H1 (cell line): ENCODE measurements around the gene CDC5L. TPM values are rescaled to one million over a fixed set of nuclear protein-coding genes. Genes with fewer than 3 reads are reported as not detected.
A peak's percentile ranks its signal among the peaks of the same experiment; 100 is the strongest.

Source experiments
- CTCF ChIA-PET: fragments of 300-600 bp; sonication (Branson Sonifier 250); formaldehyde crosslinking; loops from one replicate; lab custom pipeline; 2021; ENCODE audit not compliant: partially characterized antibody; lab: Charles Lee
- POLR2A ChIA-PET: fragments of 300-600 bp; sonication (Branson Sonifier 250); formaldehyde crosslinking; loops from one replicate; lab custom pipeline; 2021; ENCODE audit warnings: inconsistent platforms; ENCODE audit not compliant: partially characterized antibody; lab: Charles Lee
- DNase-seq, 2 experiments: peaks; one replicate each; pipeline versions ENCODE4 v3.0.0 to v3.0.0-alpha.2; 2010 to 2022; ENCODE audit warnings: low spot score in 2 of 2, low read depth in 1 of 2, mixed read lengths in 1 of 2
- FAIRE-seq: peaks from 2 replicates; lab custom pipeline; 2011; peaks lifted over from hg19 to GRCh38; lab: Jason Lieb, UNC
- H2AFZ ChIP-seq: 2 replicates; pipeline ENCODE4 v1.8.1; 2012; ENCODE audit warnings: low read length, inconsistent platforms
- H2AK5ac ChIP-seq: 2 replicates; pipeline ENCODE4 v1.6.1; 2013; ENCODE audit warnings: low read depth, low read length
- H2BK120ac ChIP-seq: replicated peaks from 2 replicates; pipeline ENCODE3; 2013; ENCODE audit warnings: low read depth, low read length, inconsistent platforms
- H2BK12ac ChIP-seq: 2 replicates; pipeline ENCODE4 v1.6.1; 2013; ENCODE audit warnings: low read depth, low read length
- H2BK15ac ChIP-seq: 2 replicates; pipeline ENCODE4 v1.6.1; 2013; ENCODE audit warnings: low read length
- H2BK20ac ChIP-seq: 2 replicates; pipeline ENCODE4 v1.6.1; 2013; ENCODE audit warnings: low read length
- H2BK5ac ChIP-seq: 2 replicates; pipeline ENCODE4 v1.6.1; 2013; ENCODE audit warnings: low read depth, low read length
- H3K14ac ChIP-seq: 2 replicates; pipeline ENCODE4 v1.6.1; 2013; ENCODE audit warnings: inconsistent platforms; ENCODE audit not compliant: insufficient read length
- H3K18ac ChIP-seq: 2 replicates; pipeline ENCODE4 v1.6.1; 2013; ENCODE audit warnings: low read length; ENCODE audit errors: extremely low read depth
- H3K23ac ChIP-seq: 2 replicates; pipeline ENCODE4 v1.6.1; 2013; ENCODE audit warnings: inconsistent platforms; ENCODE audit not compliant: insufficient read length
- H3K23me2 ChIP-seq: 2 replicates; pipeline ENCODE4 v1.6.1; 2013; ENCODE audit warnings: low read depth, low read length
- H3K27ac ChIP-seq: 2 replicates; pipeline ENCODE4 v1.6.1; 2011; ENCODE audit warnings: low read depth, low read length, inconsistent platforms
- H3K27me3 ChIP-seq, 4 experiments: replicated peaks in 1 of 4; 1 replicate in 1 of 4; 2 replicates in 3 of 4; pipeline versions ENCODE4 v1.6.1 to v1.8.1; 2011 to 2013; ENCODE audit warnings: low read length in 3 of 4, mild to moderate bottlenecking in 3 of 4, inconsistent platforms in 2 of 4, mixed read lengths in 2 of 4, moderate library complexity in 1 of 4; ENCODE audit not compliant: control insufficient read depth in 3 of 4, insufficient read depth in 3 of 4; ENCODE audit errors: extremely low read depth in 1 of 4
- H3K36me3 ChIP-seq, 4 experiments: 2 replicates each; pipeline versions ENCODE4 v1.6.1 to v1.8.1; 2011 to 2013; ENCODE audit warnings: mild to moderate bottlenecking in 4 of 4, low read length in 3 of 4, moderate library complexity in 2 of 4, control low read depth in 1 of 4, inconsistent platforms in 1 of 4; ENCODE audit not compliant: insufficient read depth in 4 of 4, control insufficient read depth in 2 of 4
- H3K4ac ChIP-seq: replicated peaks from 2 replicates; pipeline ENCODE3; 2013; ENCODE audit warnings: low read length, low read depth, mixed read lengths, inconsistent platforms; ENCODE audit not compliant: insufficient read length
- H3K4me1 ChIP-seq, 4 experiments: replicated peaks in 1 of 4; 1 replicate in 1 of 4; 2 replicates in 3 of 4; pipeline versions ENCODE4 v1.6.1 to v1.8.1; 2011 to 2013; ENCODE audit warnings: low read length in 3 of 4, inconsistent platforms in 2 of 4, mixed read lengths in 1 of 4; ENCODE audit not compliant: insufficient read depth in 4 of 4, control insufficient read depth in 3 of 4
- H3K4me2 ChIP-seq, 2 experiments: 2 replicates each; pipeline versions ENCODE4 v1.6.1 to v1.8.1; 2011 to 2013; ENCODE audit warnings: low read depth in 2 of 2, low read length in 2 of 2, control low read depth in 1 of 2, inconsistent platforms in 1 of 2, mild to moderate bottlenecking in 1 of 2; ENCODE audit not compliant: insufficient read depth in 1 of 2
- H3K4me3 ChIP-seq, 4 experiments: fragments of 200-600, 300-600 bp in 1 of 4; sonication (generic), shearing (Covaris generic), sonication (Bioruptor Twin) in 1 of 4; 2 replicates each; pipeline versions ENCODE4 v1.5.1 to v1.8.1; 2011 to 2016; ENCODE audit warnings: low read length in 4 of 4, low read depth in 3 of 4, control low read depth in 2 of 4, inconsistent platforms in 2 of 4, mild to moderate bottlenecking in 2 of 4, mixed read lengths in 1 of 4, moderate library complexity in 1 of 4; ENCODE audit not compliant: insufficient read depth in 2 of 4; ENCODE audit errors: extremely low read depth in 1 of 4
- H3K56ac ChIP-seq: replicated peaks from 2 replicates; pipeline ENCODE3; 2013; ENCODE audit warnings: low read depth, mild to moderate bottlenecking, mixed read lengths, low read length, inconsistent platforms; ENCODE audit not compliant: insufficient read length
- H3K79me1 ChIP-seq: 2 replicates; pipeline ENCODE4 v1.6.1; 2013; ENCODE audit warnings: low read depth, low read length, control low read depth
- H3K79me2 ChIP-seq, 2 experiments: 2 replicates each; pipeline versions ENCODE4 v1.6.1 to v1.8.1; 2012 to 2013; ENCODE audit warnings: low read length in 2 of 2, mild to moderate bottlenecking in 2 of 2, inconsistent platforms in 1 of 2; ENCODE audit not compliant: insufficient read depth in 2 of 2, control insufficient read depth in 1 of 2
- H3K9ac ChIP-seq, 4 experiments: replicated peaks in 1 of 4; 1 replicate in 1 of 4; 2 replicates in 3 of 4; pipeline versions ENCODE4 v1.6.1 to v1.8.1; 2011 to 2013; ENCODE audit warnings: low read depth in 3 of 4, low read length in 3 of 4, control low read depth in 2 of 4, mild to moderate bottlenecking in 2 of 4, moderate library complexity in 2 of 4, inconsistent platforms in 1 of 4; ENCODE audit errors: extremely low read depth in 1 of 4
- H3K9me3 ChIP-seq, 2 experiments: 2 replicates each; pipeline versions ENCODE4 v1.6.1 to v1.8.1; 2012 to 2013; ENCODE audit warnings: mild to moderate bottlenecking in 2 of 2, moderate library complexity in 2 of 2, control low read depth in 1 of 2, inconsistent platforms in 1 of 2, low read depth in 1 of 2, low read length in 1 of 2, mixed read lengths in 1 of 2; ENCODE audit not compliant: insufficient read depth in 2 of 2
- H4K20me1 ChIP-seq, 2 experiments: replicated peaks in 1 of 2; 2 replicates each; pipeline versions ENCODE3 to v1.8.1; 2011 to 2013; ENCODE audit warnings: inconsistent platforms in 2 of 2, low read length in 2 of 2, mild to moderate bottlenecking in 1 of 2; ENCODE audit not compliant: insufficient read depth in 2 of 2, control insufficient read depth in 1 of 2
- H4K5ac ChIP-seq: 2 replicates; pipeline ENCODE4 v1.6.1; 2013; ENCODE audit warnings: low read length, low read depth, mixed read lengths, inconsistent platforms; ENCODE audit not compliant: insufficient read length
- H4K8ac ChIP-seq: 2 replicates; pipeline ENCODE4 v1.8.0; 2013; ENCODE audit warnings: mild to moderate bottlenecking, moderate library complexity, low read length, inconsistent platforms; ENCODE audit not compliant: insufficient read depth; ENCODE audit errors: extremely low read depth
- H4K91ac ChIP-seq: replicated peaks from 2 replicates; pipeline ENCODE3; 2013; ENCODE audit warnings: low read length, mixed read lengths, inconsistent platforms; ENCODE audit not compliant: insufficient read length
- JUND ChIP-seq: IDR thresholded peaks from 2 replicates; pipeline ENCODE4 v1.6.1; 2011; ENCODE audit warnings: mild to moderate bottlenecking, improper control_type of control experiment, low read length
- KDM4A ChIP-seq: IDR thresholded peaks from one replicate; pipeline ENCODE4 v1.7.1; 2012; ENCODE audit warnings: low read depth, mild to moderate bottlenecking, moderate library complexity, low read length, inconsistent platforms; ENCODE audit not compliant: severe bottlenecking
- MAFK ChIP-seq: IDR thresholded peaks from 2 replicates; pipeline ENCODE4 v1.6.1; 2012; ENCODE audit warnings: low read depth, mild to moderate bottlenecking, improper control_type of control experiment, low read length
- MAX ChIP-seq: IDR thresholded peaks from 2 replicates; pipeline ENCODE4 v1.6.1; 2012; ENCODE audit warnings: inconsistent platforms
- PHF8 ChIP-seq: fragments of 200-600 bp; sonication (generic); conservative IDR thresholded peaks from 2 replicates; pipeline ENCODE4 v1.7.1; 2012; ENCODE audit warnings: low read depth, mild to moderate bottlenecking, inconsistent platforms, low read length, moderate library complexity
- RBBP5 ChIP-seq: IDR thresholded peaks from 2 replicates; pipeline ENCODE4 v1.7.1; 2012; ENCODE audit warnings: low read depth, mild to moderate bottlenecking, inconsistent platforms, low read length, moderate library complexity, borderline replicate concordance
- TAF1 ChIP-seq: IDR thresholded peaks from 2 replicates; pipeline ENCODE4 v1.6.1; 2011; ENCODE audit warnings: mild to moderate bottlenecking, low read depth, low read length
- TCF12 ChIP-seq: IDR thresholded peaks from 2 replicates; pipeline ENCODE4 v1.6.1; 2011; ENCODE audit warnings: low read depth, mild to moderate bottlenecking, low read length
- WGBS, 2 experiments: shearing (Covaris generic) in 1 of 2; methylation state at CpG; one replicate each; pipeline versions ENCODE4 v1.1.6 to v1.1.7; 2013 to 2015; ENCODE audit warnings: low lambda C conversion rate in 2 of 2, mixed read lengths in 2 of 2, inconsistent platforms in 1 of 2, low coverage in 1 of 2, missing lambda C conversion rate in 1 of 2; ENCODE audit not compliant: insufficient replicate concordance in 2 of 2, insufficient coverage in 1 of 2, insufficient read length in 1 of 2; ENCODE audit errors: extremely low coverage in 1 of 2, missing lambda C conversion rate in 1 of 2; 5-methylcytosine and 5-hydroxymethylcytosine counted together
- polyA plus RNA-seq, 7 experiments: library from polyadenylated mRNA; depleted of rRNA in 3 of 7; stranded (reverse) in 5 of 7; unstranded in 2 of 7; fragments of >200 nt in 5 of 7; fragments of 200-250 nt in 2 of 7; gene quantifications; 1 replicate in 5 of 7; 2 replicates in 1 of 7; 4 replicates in 1 of 7; pipeline versions ENCODE4 v1.2.1 to v1.2.3, GENCODE V29; 2011 to 2013; ENCODE audit warnings: missing spikeins in 2 of 7, mixed read lengths in 2 of 7
- total RNA-seq: library from RNA; stranded (reverse); fragmentation: NEBNext Ultra II Directional; extraction: Animal tissue kit (Norgen Biotek cat#: 25700); gene quantifications from 2 replicates; pipeline ENCODE4 v1.2.1, GENCODE V29; 2021

CDC5L gene
- total and polyA plus RNA-seq, 2 of the 8 experiments (the other 6 are each of a cell fraction or from before 2014, with no cell fraction given): 8.4 to 32.8 TPM

DNA sequence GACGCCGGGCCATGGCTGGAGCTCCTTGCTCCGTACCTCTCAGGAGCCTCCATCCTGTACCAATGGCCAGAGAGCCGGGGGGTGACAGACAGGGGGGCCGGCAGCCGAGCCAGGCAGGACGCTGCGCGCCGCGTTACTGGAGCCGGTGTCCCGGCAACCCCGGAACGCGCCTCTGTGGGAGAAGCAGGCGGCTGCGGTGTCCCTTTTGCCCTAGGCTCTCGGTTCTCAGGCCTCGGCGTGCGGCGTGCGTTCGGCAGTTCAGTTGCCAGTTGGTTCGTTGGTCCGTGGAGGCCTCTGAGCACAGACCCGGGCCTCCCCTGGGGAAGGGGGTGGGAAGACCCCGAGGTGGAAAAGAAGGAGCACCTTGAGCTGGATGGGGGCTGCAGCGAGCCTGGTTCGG lies 45.0 kb upstream of the CDC5L start, which contains the start of gene SPATS1:
SPATS1 (plus strand) TSS at position 162 of the 400 bp plus-strand sequence. CDS start 446 bp downstream, outside the sequence.
- Histone ChIP-seq H4K5ac (no peak within 1 kb of the TSS), H2BK5ac (peak within 1 kb of the TSS; percentile 25; the same call in 1 of the 2 replicates), H3K4me3 (peak within 1 kb of the TSS in 3 of 4 experiments; percentile 23 to 43 (median 32); a peak in 6 of 8 replicates)
- WGBS, 2 experiments: 25% methylated on average over 30 of the region's 31 CpGs; no CpG with 5 or more reads in 1 of the 2 experiments
- 0 out of 2 replicates have a peak, but pooled peaks have one; percentile 9 for TF ChIP-seq MAX
- no peak for TF ChIP-seq MAFK
- TF ChIP-seq KDM4A: peak; percentile 53
- TF ChIP-seq RBBP5: 0 out of 2 replicates have a peak, but pooled peaks have one; percentile 33
- no peak for TF ChIP-seq PHF8
- no peak for TF ChIP-seq JUND
- 0 out of 2 replicates have a peak, but pooled peaks have one; percentile 20 for TF ChIP-seq TAF1
- no peak for TF ChIP-seq TCF12
- TF ChIP-seq, all 59 proteins: peak for 4
- H3K4ac ChIP-seq: no peak within 1 kb of the TSS
- no peaks in the 10 kb centered on the region for H4K20me1 ChIP-seq
- H2BK12ac ChIP-seq: no peak within 1 kb of the TSS
- no peak within 1 kb of the TSS for H3K14ac ChIP-seq
- H2BK20ac ChIP-seq: no peak within 1 kb of the TSS
- no peak within 1 kb of the TSS for H3K9ac ChIP-seq
- H3K27me3 ChIP-seq: peaks cover 3 to 7% (median 6%) of the 10 kb centered on the region in 4 experiments; a peak in 5 of 7 replicates
- peak within 1 kb of the TSS; percentile 25 to 60; a peak in 3 of 4 replicates for H3K4me2 ChIP-seq
- no peaks in the 10 kb centered on the region; a peak in 1 of 7 replicates for H3K4me1 ChIP-seq
- H3K18ac ChIP-seq: 0 out of 2 replicates have a peak within 1 kb of the TSS, but pooled peaks have one; percentile 62
- no peak within 1 kb of the TSS for H3K56ac ChIP-seq
- peak in 1 of 2 experiments; percentile 83 for DNase-seq
- H3K9me3 ChIP-seq: no peaks in the 10 kb centered on the region
- no peaks in the 10 kb centered on the region; the same call in 1 of the 2 replicates for H3K23me2 ChIP-seq
- peak within 1 kb of the TSS; percentile 81; the same call in 1 of the 2 replicates for H2AFZ ChIP-seq
- H3K79me2 ChIP-seq: no peaks in the 10 kb centered on the region
- no peak for FAIRE-seq
- no peaks in the 10 kb centered on the region for H3K79me1 ChIP-seq
- H2BK15ac ChIP-seq: no peak within 1 kb of the TSS
- H2BK120ac ChIP-seq: no peak within 1 kb of the TSS
- ChIA-PET POLR2A (interaction anchor here (0.6 to 2.5 kb wide), 10 partner anchors 13 to 94 kb away, joined by 3 to 10 read pairs (median 4); partner anchors contain the start of genes AARS2 and SLC35B2), CTCF (interaction anchor here (0.7 to 5.8 kb wide), 9 partner anchors 26 to 95 kb away, joined by 3 to 37 read pairs (median 4); partner anchors contain the start of gene AARS2)
- H3K23ac ChIP-seq: no peak within 1 kb of the TSS
- no peak within 1 kb of the TSS for H3K27ac ChIP-seq
- H4K91ac ChIP-seq: no peak within 1 kb of the TSS
- H2AK5ac ChIP-seq: no peak within 1 kb of the TSS
- H4K8ac ChIP-seq: peak within 1 kb of the TSS; percentile 86
- no peaks in the 10 kb centered on the region for H3K36me3 ChIP-seq
